HG03159 (cell line): ENCODE data around the gene SHROOM3.

Experiments used
- ATAC-seq: cut with Tn5 transposase; IDR thresholded peaks from one replicate; pipeline ENCODE4 v1.9.1; 2021; ENCODE audit warnings: mild to moderate bottlenecking, moderate library complexity; ENCODE audit not compliant: unreplicated experiment

Gene SHROOM3

GRCh38 chr4:76758996-76759395 is 324.0 kb downstream of the SHROOM3 start:
- no peak for ATAC-seq

GRCh38 chr4:76760193-76760592 is 325.2 kb downstream of the SHROOM3 start:
- ATAC-seq, result no peak

GRCh38 chr4:76762137-76763130 is 327.4 kb downstream of the SHROOM3 start:
- ATAC-seq, result no peak

- ATAC-seq, result no peak
These were observed 329.2 kb downstream of the SHROOM3 start for GRCh38 chr4:76764251-76764650.

GRCh38 chr4:76765473-76766183 is 330.6 kb downstream of the SHROOM3 start:
- ATAC-seq, result peak; percentile 58

GRCh38 chr4:76767983-76768382 is 333.0 kb downstream of the SHROOM3 start:
- no peak for ATAC-seq

- peak; percentile 50 for ATAC-seq
These were observed 337.6 kb downstream of the SHROOM3 start for GRCh38 chr4:76772498-76773106.

- no peak for ATAC-seq
These were observed 338.7 kb downstream of the SHROOM3 start for GRCh38 chr4:76773766-76774165.

- no peak for ATAC-seq
These were observed 344.9 kb downstream of the SHROOM3 start for GRCh38 chr4:76779740-76780459.

- no peak for ATAC-seq
These were observed 346.0 kb downstream of the SHROOM3 start for GRCh38 chr4:76780781-76781697.

GRCh38 chr4:76781698-76782595 is 346.9 kb downstream of the SHROOM3 start:
- ATAC-seq, result no peak

- no peak for ATAC-seq
These were observed 347.8 kb downstream of the SHROOM3 start for GRCh38 chr4:76782837-76783236.

- no peak for ATAC-seq
These were observed 348.8 kb downstream of the SHROOM3 start for GRCh38 chr4:76783836-76784235.

- no peak for ATAC-seq
These were observed 349.2 kb downstream of the SHROOM3 start for GRCh38 chr4:76784237-76784636.

GRCh38 chr4:76787898-76788297 is 352.9 kb downstream of the SHROOM3 start:
- ATAC-seq, result no peak

- no peak for ATAC-seq
These were observed 355.3 kb downstream of the SHROOM3 start for GRCh38 chr4:76790377-76790776.

- ATAC-seq, result no peak
These were observed 356.4 kb downstream of the SHROOM3 start for GRCh38 chr4:76791479-76791878.

GRCh38 chr4:76792418-76792817 is 357.4 kb downstream of the SHROOM3 start:
- ATAC-seq, result no peak

GRCh38 chr4:76795243-76795642 is 360.2 kb downstream of the SHROOM3 start:
- no peak for ATAC-seq
